Neural progenitor cell (in vitro differentiated cells): Measurements from ENCODE around the gene S100A9. TPM values are rescaled to one million over a fixed set of nuclear protein-coding genes. Genes with fewer than 3 reads are reported as not detected.

Experiments used
- DNase-seq: peaks from one replicate; pipeline ENCODE4 v3.0.0-alpha.2; 2016; ENCODE audit warnings: low spot score
- H2AFZ ChIP-seq: fragments of 200-600 bp; sonication (generic); replicated peaks from 2 replicates; pipeline ENCODE4 v1.6.1; 2016; ENCODE audit warnings: antibody characterized with exemption
- H3F3A ChIP-seq: fragments of 200-600 bp; sonication (generic); 2 replicates; pipeline ENCODE4 v1.6.1; 2016; ENCODE audit warnings: antibody characterized with exemption, low read depth
- H3K27ac ChIP-seq: fragments of 200-600 bp; sonication (generic); 2 replicates; pipeline ENCODE4 v1.5.1; 2016; ENCODE audit warnings: mild to moderate bottlenecking
- H3K27me3 ChIP-seq: fragments of 200-600 bp; sonication (generic); 2 replicates; pipeline ENCODE4 v1.6.1; 2016; ENCODE audit warnings: mild to moderate bottlenecking, moderate library complexity
- H3K36me3 ChIP-seq: fragments of 200-600 bp; sonication (generic); 2 replicates; pipeline ENCODE4 v1.5.1; 2016
- H3K4me1 ChIP-seq: fragments of 200-600 bp; sonication (generic); 2 replicates; pipeline ENCODE4 v1.6.1; 2016; ENCODE audit warnings: mixed run types
- H3K4me2 ChIP-seq: fragments of 200-600 bp; sonication (generic); 2 replicates; pipeline ENCODE4 v1.6.1; 2016
- H3K4me3 ChIP-seq: fragments of 200-600 bp; sonication (generic); 2 replicates; pipeline ENCODE4 v1.5.1; 2016
- H3K79me2 ChIP-seq: fragments of 200-600 bp; sonication (generic); 2 replicates; pipeline ENCODE4 v1.6.1; 2016; ENCODE audit warnings: low read depth
- H3K9ac ChIP-seq: fragments of 200-600 bp; sonication (generic); 2 replicates; pipeline ENCODE4 v1.6.1; 2016
- H3K9me3 ChIP-seq: fragments of 200-600 bp; sonication (generic); 2 replicates; pipeline ENCODE4 v1.5.1; 2016; ENCODE audit warnings: low read depth
- H4K20me1 ChIP-seq: fragments of 200-600 bp; sonication (generic); 2 replicates; pipeline ENCODE4 v1.6.1; 2016; ENCODE audit warnings: low read depth
- H3K27ac Mint-ChIP-seq: 3 replicates; pipeline ENCODE4 v1.8.0; 2021; ENCODE audit warnings: mixed read lengths
- H3K27me3 Mint-ChIP-seq: 2 replicates; pipeline ENCODE4 v1.8.0; 2022; ENCODE audit warnings: low read depth, mild to moderate bottlenecking, inconsistent platforms, moderate library complexity, mixed read lengths; ENCODE audit not compliant: insufficient read depth
- H3K36me3 Mint-ChIP-seq: 3 replicates; pipeline ENCODE4 v1.8.0; 2021; ENCODE audit warnings: mixed read lengths
- H3K4me1 Mint-ChIP-seq: 3 replicates; pipeline ENCODE4 v1.8.0; 2021; ENCODE audit warnings: mixed read lengths
- H3K4me3 Mint-ChIP-seq: 3 replicates; pipeline ENCODE4 v1.8.0; 2021; ENCODE audit warnings: mild to moderate bottlenecking, moderate library complexity, mixed read lengths
- H3K9me3 Mint-ChIP-seq: 3 replicates; pipeline ENCODE4 v1.8.0; 2020; ENCODE audit warnings: mixed read lengths
- CTCF ChIP-seq: fragments of 200-600 bp; sonication (generic); IDR thresholded peaks from 2 replicates; pipeline ENCODE4 v1.5.1; 2017; ENCODE audit warnings: antibody characterized with exemption, mild to moderate bottlenecking
- EZH2 ChIP-seq: fragments of 200-600 bp; sonication (generic); IDR thresholded peaks from 2 replicates; pipeline ENCODE4 v1.6.1; 2017; ENCODE audit warnings: antibody characterized with exemption, mild to moderate bottlenecking, moderate library complexity
- EZH2phosphoT487 ChIP-seq: fragments of 200-600 bp; sonication (generic); IDR thresholded peaks from 2 replicates; pipeline ENCODE4 v1.6.1; 2017; ENCODE audit warnings: antibody characterized with exemption
- total RNA-seq: library from RNA; depleted of rRNA; stranded (reverse); fragments of >200 nt; gene quantifications from 2 replicates; pipeline ENCODE4 v1.2.3, GENCODE V29; 2015; ENCODE audit warnings: low replicate concordance

The S100A9 gene
- total RNA-seq, 1 donor from 2014 or later = not detected

GRCh38 chr1:153393926-153394325 is 36.3 kb downstream of the S100A9 start:
- H3K27me3 ChIP-seq = no peaks in the 10 kb centered on the region
- Mint-ChIP-seq H3K4me1 (no peaks in the 10 kb centered on the region), H3K36me3 (no peaks in the 10 kb centered on the region), H3K27ac (no peak overlapping the region), H3K9me3 (no peaks in the 10 kb centered on the region), H3K4me3 (no peak overlapping the region), H3K27me3 (peaks cover 6% of the 10 kb centered on the region)
- no peaks in the 10 kb centered on the region for H3K79me2 ChIP-seq
- H3K27ac ChIP-seq = no peak overlapping the region
- no peak overlapping the region for H2AFZ ChIP-seq
- no peaks in the 10 kb centered on the region for H4K20me1 ChIP-seq
- H3F3A ChIP-seq = no peaks in the 10 kb centered on the region
- no peaks in the 10 kb centered on the region for H3K36me3 ChIP-seq
- H3K9ac ChIP-seq = no peak overlapping the region
- H3K4me1 ChIP-seq = no peaks in the 10 kb centered on the region
- peak; percentile 20 for DNase-seq
- H3K4me3 ChIP-seq = no peak overlapping the region
- H3K4me2 ChIP-seq = no peak overlapping the region
- TF ChIP-seq EZH2 (no peak), EZH2phosphoT487 (no peak), CTCF (peak; percentile 35)
- no peaks in the 10 kb centered on the region for H3K9me3 ChIP-seq

GRCh38 chr1:153394391-153394790 is 36.7 kb downstream of the S100A9 start:
- no peak for DNase-seq
- H3K27me3 ChIP-seq = no peaks in the 10 kb centered on the region
- H3F3A ChIP-seq = no peaks in the 10 kb centered on the region
- H3K9ac ChIP-seq = no peak overlapping the region
- Mint-ChIP-seq H3K36me3 (no peaks in the 10 kb centered on the region), H3K27me3 (peaks cover 7% of the 10 kb centered on the region), H3K27ac (no peak overlapping the region), H3K4me3 (no peak overlapping the region), H3K4me1 (no peaks in the 10 kb centered on the region), H3K9me3 (no peaks in the 10 kb centered on the region)
- no peak overlapping the region for H3K4me2 ChIP-seq
- no peaks in the 10 kb centered on the region for H3K4me1 ChIP-seq
- H2AFZ ChIP-seq = no peak overlapping the region
- H3K79me2 ChIP-seq = no peaks in the 10 kb centered on the region
- H3K36me3 ChIP-seq = no peaks in the 10 kb centered on the region
- TF ChIP-seq EZH2phosphoT487 (no peak), EZH2 (no peak), CTCF (no peak)
- no peaks in the 10 kb centered on the region for H4K20me1 ChIP-seq
- H3K27ac ChIP-seq = no peak overlapping the region
- no peak overlapping the region for H3K4me3 ChIP-seq
- H3K9me3 ChIP-seq = no peaks in the 10 kb centered on the region

- Histone ChIP-seq H3K9ac (no peak overlapping the region), H3K9me3 (no peaks in the 10 kb centered on the region), H3K27ac (no peak overlapping the region), H3K36me3 (no peaks in the 10 kb centered on the region), H3F3A (no peaks in the 10 kb centered on the region), H3K27me3 (no peaks in the 10 kb centered on the region), H3K4me1 (no peaks in the 10 kb centered on the region), H4K20me1 (no peaks in the 10 kb centered on the region), H2AFZ (no peak overlapping the region), H3K4me2 (no peak overlapping the region), H3K4me3 (no peak overlapping the region), H3K79me2 (no peaks in the 10 kb centered on the region)
- no peak for DNase-seq
- Mint-ChIP-seq H3K27ac (no peak overlapping the region), H3K4me3 (no peak overlapping the region), H3K4me1 (no peaks in the 10 kb centered on the region), H3K36me3 (no peaks in the 10 kb centered on the region), H3K9me3 (no peaks in the 10 kb centered on the region), H3K27me3 (peaks cover 10% of the 10 kb centered on the region)
- no peak for TF ChIP-seq EZH2phosphoT487
- TF ChIP-seq EZH2 = no peak
- TF ChIP-seq CTCF = no peak
Measured at GRCh38 chr1:153395136-153395685, 37.6 kb downstream of the S100A9 start.
